ENCODE measurements around the gene VPS37C. TPM values are rescaled to one million over a fixed set of nuclear protein-coding genes. Genes with fewer than 3 reads are reported as not detected.

VPS37C gene
- total and polyA plus RNA-seq, 10 of the 15 experiments (the other 5 are each of a cell fraction or from before 2014, with no cell fraction given), result 0.39 to 16.5 (median 7.8) TPM

DNA sequence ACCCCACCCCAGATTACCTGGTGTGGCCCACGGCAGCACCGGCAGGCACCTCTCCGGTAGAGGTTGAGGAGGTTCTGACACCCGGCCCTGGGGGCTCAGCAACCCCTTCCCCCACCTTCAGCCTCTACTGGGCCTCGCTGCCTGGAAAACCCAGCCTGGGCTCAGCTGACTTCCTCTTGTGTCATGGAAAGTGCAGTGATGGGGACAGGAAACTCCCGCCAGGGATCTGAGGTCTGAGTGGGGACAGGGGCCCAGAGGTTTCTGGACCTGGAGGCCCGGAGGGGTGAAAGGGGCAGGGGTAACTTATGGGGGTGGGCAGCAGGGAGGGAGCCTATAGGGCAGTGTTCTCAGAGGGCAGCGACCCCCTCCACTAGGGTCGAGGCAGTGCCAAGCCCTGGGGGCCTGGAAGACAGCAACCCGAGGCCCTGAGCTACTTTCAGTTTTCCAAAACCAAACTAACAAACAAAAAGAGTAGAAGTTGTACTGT lies 68.9 kb downstream of the VPS37C start (continued):
- TF ChIP-seq, protein P1, sequence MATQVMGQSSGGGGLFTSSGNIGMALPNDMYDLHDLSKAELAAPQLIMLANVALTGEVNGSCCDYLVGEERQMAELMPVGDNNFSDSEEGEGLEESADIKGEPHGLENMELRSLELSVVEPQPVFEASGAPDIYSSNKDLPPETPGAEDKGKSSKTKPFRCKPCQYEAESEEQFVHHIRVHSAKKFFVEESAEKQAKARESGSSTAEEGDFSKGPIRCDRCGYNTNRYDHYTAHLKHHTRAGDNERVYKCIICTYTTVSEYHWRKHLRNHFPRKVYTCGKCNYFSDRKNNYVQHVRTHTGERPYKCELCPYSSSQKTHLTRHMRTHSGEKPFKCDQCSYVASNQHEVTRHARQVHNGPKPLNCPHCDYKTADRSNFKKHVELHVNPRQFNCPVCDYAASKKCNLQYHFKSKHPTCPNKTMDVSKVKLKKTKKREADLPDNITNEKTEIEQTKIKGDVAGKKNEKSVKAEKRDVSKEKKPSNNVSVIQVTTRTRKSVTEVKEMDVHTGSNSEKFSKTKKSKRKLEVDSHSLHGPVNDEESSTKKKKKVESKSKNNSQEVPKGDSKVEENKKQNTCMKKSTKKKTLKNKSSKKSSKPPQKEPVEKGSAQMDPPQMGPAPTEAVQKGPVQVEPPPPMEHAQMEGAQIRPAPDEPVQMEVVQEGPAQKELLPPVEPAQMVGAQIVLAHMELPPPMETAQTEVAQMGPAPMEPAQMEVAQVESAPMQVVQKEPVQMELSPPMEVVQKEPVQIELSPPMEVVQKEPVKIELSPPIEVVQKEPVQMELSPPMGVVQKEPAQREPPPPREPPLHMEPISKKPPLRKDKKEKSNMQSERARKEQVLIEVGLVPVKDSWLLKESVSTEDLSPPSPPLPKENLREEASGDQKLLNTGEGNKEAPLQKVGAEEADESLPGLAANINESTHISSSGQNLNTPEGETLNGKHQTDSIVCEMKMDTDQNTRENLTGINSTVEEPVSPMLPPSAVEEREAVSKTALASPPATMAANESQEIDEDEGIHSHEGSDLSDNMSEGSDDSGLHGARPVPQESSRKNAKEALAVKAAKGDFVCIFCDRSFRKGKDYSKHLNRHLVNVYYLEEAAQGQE (IDR thresholded peaks at IDR 0.05; ENCODE audit: low read depth, low read length), result no peak
- TF ChIP-seq, protein P2, sequence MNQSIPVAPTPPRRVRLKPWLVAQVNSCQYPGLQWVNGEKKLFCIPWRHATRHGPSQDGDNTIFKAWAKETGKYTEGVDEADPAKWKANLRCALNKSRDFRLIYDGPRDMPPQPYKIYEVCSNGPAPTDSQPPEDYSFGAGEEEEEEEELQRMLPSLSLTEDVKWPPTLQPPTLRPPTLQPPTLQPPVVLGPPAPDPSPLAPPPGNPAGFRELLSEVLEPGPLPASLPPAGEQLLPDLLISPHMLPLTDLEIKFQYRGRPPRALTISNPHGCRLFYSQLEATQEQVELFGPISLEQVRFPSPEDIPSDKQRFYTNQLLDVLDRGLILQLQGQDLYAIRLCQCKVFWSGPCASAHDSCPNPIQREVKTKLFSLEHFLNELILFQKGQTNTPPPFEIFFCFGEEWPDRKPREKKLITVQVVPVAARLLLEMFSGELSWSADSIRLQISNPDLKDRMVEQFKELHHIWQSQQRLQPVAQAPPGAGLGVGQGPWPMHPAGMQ (IDR thresholded peaks at IDR 0.05; ENCODE audit: borderline replicate concordance), result no peak
- TF ChIP-seq KLF5 (IDR thresholded peaks at IDR 0.05; ENCODE audit: partially characterized antibody) (peak; percentile 26), CREB1 (IDR thresholded peaks at IDR 0.05; ENCODE audit: low read depth) (peak; percentile 78), MTA2 (IDR thresholded peaks at IDR 0.05; ENCODE audit: low read depth) (peak; percentile 3; the same call in 1 of the 2 replicates), YY1 (IDR thresholded peaks at IDR 0.05; ENCODE audit: low read depth, low read length) (no peak), SPI1 (IDR thresholded peaks at IDR 0.05; ENCODE audit: borderline replicate concordance, insufficient read depth, low read depth, low read length) (peak; percentile 58), NR2F1 (conservative IDR thresholded peaks at IDR 0.05) (peak; percentile 23; the same call in 1 of the 2 replicates), MEF2B (IDR thresholded peaks at IDR 0.05; ENCODE audit: partially characterized antibody, poor library complexity, severe bottlenecking) (no peak), NBN (IDR thresholded peaks at IDR 0.05) (no peak), CREM (IDR thresholded peaks at IDR 0.05; ENCODE audit: low read depth) (peak; percentile 86), POU2F2 (IDR thresholded peaks at IDR 0.05; ENCODE audit: borderline replicate concordance, low read depth, low read length) (no peak), ASH2L (IDR thresholded peaks at IDR 0.05; ENCODE audit: borderline replicate concordance, low read depth) (no peak), RAD21 (IDR thresholded peaks at IDR 0.05; ENCODE audit: insufficient read depth, low read depth, low read length) (no peak), JUNB (IDR thresholded peaks at IDR 0.05) (no peak), CBX5 (IDR thresholded peaks at IDR 0.05; ENCODE audit: low read depth) (no peak), IKZF2 (IDR thresholded peaks at IDR 0.05) (peak; percentile 54 to 61; a peak in 2 of 4 replicates)
- TF ChIP-seq, protein P3, sequence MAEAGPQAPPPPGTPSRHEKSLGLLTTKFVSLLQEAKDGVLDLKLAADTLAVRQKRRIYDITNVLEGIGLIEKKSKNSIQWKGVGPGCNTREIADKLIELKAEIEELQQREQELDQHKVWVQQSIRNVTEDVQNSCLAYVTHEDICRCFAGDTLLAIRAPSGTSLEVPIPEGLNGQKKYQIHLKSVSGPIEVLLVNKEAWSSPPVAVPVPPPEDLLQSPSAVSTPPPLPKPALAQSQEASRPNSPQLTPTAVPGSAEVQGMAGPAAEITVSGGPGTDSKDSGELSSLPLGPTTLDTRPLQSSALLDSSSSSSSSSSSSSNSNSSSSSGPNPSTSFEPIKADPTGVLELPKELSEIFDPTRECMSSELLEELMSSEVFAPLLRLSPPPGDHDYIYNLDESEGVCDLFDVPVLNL (IDR thresholded peaks at IDR 0.05; ENCODE audit: low read depth, low read length), result no peak
- TF ChIP-seq, protein P4, sequence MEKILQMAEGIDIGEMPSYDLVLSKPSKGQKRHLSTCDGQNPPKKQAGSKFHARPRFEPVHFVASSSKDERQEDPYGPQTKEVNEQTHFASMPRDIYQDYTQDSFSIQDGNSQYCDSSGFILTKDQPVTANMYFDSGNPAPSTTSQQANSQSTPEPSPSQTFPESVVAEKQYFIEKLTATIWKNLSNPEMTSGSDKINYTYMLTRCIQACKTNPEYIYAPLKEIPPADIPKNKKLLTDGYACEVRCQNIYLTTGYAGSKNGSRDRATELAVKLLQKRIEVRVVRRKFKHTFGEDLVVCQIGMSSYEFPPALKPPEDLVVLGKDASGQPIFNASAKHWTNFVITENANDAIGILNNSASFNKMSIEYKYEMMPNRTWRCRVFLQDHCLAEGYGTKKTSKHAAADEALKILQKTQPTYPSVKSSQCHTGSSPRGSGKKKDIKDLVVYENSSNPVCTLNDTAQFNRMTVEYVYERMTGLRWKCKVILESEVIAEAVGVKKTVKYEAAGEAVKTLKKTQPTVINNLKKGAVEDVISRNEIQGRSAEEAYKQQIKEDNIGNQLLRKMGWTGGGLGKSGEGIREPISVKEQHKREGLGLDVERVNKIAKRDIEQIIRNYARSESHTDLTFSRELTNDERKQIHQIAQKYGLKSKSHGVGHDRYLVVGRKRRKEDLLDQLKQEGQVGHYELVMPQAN (conservative IDR thresholded peaks at IDR 0.05), result no peak
- TF ChIP-seq, protein P5, sequence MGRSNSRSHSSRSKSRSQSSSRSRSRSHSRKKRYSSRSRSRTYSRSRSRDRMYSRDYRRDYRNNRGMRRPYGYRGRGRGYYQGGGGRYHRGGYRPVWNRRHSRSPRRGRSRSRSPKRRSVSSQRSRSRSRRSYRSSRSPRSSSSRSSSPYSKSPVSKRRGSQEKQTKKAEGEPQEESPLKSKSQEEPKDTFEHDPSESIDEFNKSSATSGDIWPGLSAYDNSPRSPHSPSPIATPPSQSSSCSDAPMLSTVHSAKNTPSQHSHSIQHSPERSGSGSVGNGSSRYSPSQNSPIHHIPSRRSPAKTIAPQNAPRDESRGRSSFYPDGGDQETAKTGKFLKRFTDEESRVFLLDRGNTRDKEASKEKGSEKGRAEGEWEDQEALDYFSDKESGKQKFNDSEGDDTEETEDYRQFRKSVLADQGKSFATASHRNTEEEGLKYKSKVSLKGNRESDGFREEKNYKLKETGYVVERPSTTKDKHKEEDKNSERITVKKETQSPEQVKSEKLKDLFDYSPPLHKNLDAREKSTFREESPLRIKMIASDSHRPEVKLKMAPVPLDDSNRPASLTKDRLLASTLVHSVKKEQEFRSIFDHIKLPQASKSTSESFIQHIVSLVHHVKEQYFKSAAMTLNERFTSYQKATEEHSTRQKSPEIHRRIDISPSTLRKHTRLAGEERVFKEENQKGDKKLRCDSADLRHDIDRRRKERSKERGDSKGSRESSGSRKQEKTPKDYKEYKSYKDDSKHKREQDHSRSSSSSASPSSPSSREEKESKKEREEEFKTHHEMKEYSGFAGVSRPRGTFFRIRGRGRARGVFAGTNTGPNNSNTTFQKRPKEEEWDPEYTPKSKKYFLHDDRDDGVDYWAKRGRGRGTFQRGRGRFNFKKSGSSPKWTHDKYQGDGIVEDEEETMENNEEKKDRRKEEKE (IDR thresholded peaks at IDR 0.05), result no peak

All from GM12878 (cell line).